HG02759 (cell line): ENCODE results near the gene TRAPPC12.
"Not testable (repeated sequence)": the region's sequence is repeated elsewhere in the genome, so short reads cannot be mapped to it uniquely, and the experiment has no call there.

Experiments
- ATAC-seq: cut with Tn5 transposase; IDR thresholded peaks from one replicate; pipeline ENCODE4 v1.9.1; 2021; ENCODE audit warnings: mild to moderate bottlenecking, moderate library complexity; ENCODE audit not compliant: unreplicated experiment

Gene TRAPPC12

GRCh38 chr2:3451926-3452671 is 72.6 kb downstream of the TRAPPC12 start:
- no peak for ATAC-seq

- no peak for ATAC-seq
Observed at GRCh38 chr2:3453190-3453999, 73.9 kb downstream of the TRAPPC12 start.

GRCh38 chr2:3454005-3454404 is 74.5 kb downstream of the TRAPPC12 start:
- ATAC-seq, result not testable (repeated sequence)

GRCh38 chr2:3454802-3455201 is 75.3 kb downstream of the TRAPPC12 start:
- no peak for ATAC-seq

- no peak for ATAC-seq
Observed at GRCh38 chr2:3456125-3456524, 76.6 kb downstream of the TRAPPC12 start.

- no peak for ATAC-seq
Observed at GRCh38 chr2:3457524-3458395, 78.3 kb downstream of the TRAPPC12 start.

GRCh38 chr2:3458396-3459184 is 79.1 kb downstream of the TRAPPC12 start:
- no peak for ATAC-seq

- ATAC-seq, result no peak
Observed at GRCh38 chr2:3459185-3460015, 79.9 kb downstream of the TRAPPC12 start.

- ATAC-seq, result no peak
Observed at GRCh38 chr2:3460156-3460555, 80.7 kb downstream of the TRAPPC12 start.

- ATAC-seq, result no peak
Observed at GRCh38 chr2:3460831-3461800, 81.6 kb downstream of the TRAPPC12 start.

- peak; percentile 81 for ATAC-seq
Observed at GRCh38 chr2:3461801-3462492, 82.5 kb downstream of the TRAPPC12 start.

- ATAC-seq, result no peak
Observed at GRCh38 chr2:3462493-3463104, 83.1 kb downstream of the TRAPPC12 start.

- no peak for ATAC-seq
Observed at GRCh38 chr2:3463186-3463835, 83.8 kb downstream of the TRAPPC12 start.

GRCh38 chr2:3463944-3464343 is 84.5 kb downstream of the TRAPPC12 start:
- ATAC-seq, result no peak

GRCh38 chr2:3464401-3465005 is 85.0 kb downstream of the TRAPPC12 start:
- ATAC-seq, result no peak

GRCh38 chr2:3465328-3465727 is 85.8 kb downstream of the TRAPPC12 start:
- no peak for ATAC-seq
